OCI-LY1 (cell line): ENCODE results near the gene PDGFRB.

Experiments
- H2AFZ ChIP-seq: fragments of 200-600 bp; sonication (generic), shearing (Covaris generic); 2 replicates; pipeline ENCODE4 v1.6.0; 2014; ENCODE audit warnings: antibody characterized with exemption, mild to moderate bottlenecking, low read length
- H3F3A ChIP-seq: fragments of 200-600 bp; sonication (generic), shearing (Covaris generic); 2 replicates; pipeline ENCODE4 v1.6.0; 2014; ENCODE audit warnings: mild to moderate bottlenecking, antibody characterized with exemption, low read length, moderate library complexity; ENCODE audit not compliant: insufficient read depth
- H3K27ac ChIP-seq: fragments of 200-600 bp; sonication (generic); 2 replicates; pipeline ENCODE4 v1.5.1; 2014; ENCODE audit warnings: low read length, mixed run types, mild to moderate bottlenecking, low read depth; ENCODE audit not compliant: poor library complexity, severe bottlenecking
- H3K27me3 ChIP-seq: fragments of 200-600 bp; sonication (generic); 2 replicates; pipeline ENCODE4 v1.6.0; 2014; ENCODE audit warnings: antibody characterized with exemption, mild to moderate bottlenecking, low read length, moderate library complexity; ENCODE audit not compliant: insufficient read depth
- H3K36me3 ChIP-seq: fragments of 200-600 bp; sonication (generic); 2 replicates; pipeline ENCODE4 v1.6.1; 2014; ENCODE audit warnings: mild to moderate bottlenecking, antibody characterized with exemption, low read length, moderate library complexity, mixed read lengths; ENCODE audit not compliant: insufficient read depth
- H3K4me1 ChIP-seq: fragments of 200-600 bp; sonication (generic); 2 replicates; pipeline ENCODE4 v1.5.1; 2014; ENCODE audit warnings: mild to moderate bottlenecking, low read length, moderate library complexity; ENCODE audit not compliant: insufficient read depth, severe bottlenecking
- H3K4me2 ChIP-seq: fragments of 200-600 bp; sonication (generic), shearing (Covaris generic); 2 replicates; pipeline ENCODE4 v1.6.1; 2014; ENCODE audit warnings: low read length
- H3K4me3 ChIP-seq: fragments of 200-600 bp; sonication (generic); 2 replicates; pipeline ENCODE4 v1.5.1; 2014; ENCODE audit warnings: low read length, low read depth, mild to moderate bottlenecking, mixed read lengths; ENCODE audit not compliant: poor library complexity, severe bottlenecking
- H3K79me2 ChIP-seq: fragments of 200-600 bp; shearing (Covaris generic); 2 replicates; pipeline ENCODE4 v1.6.1; 2016; ENCODE audit warnings: mixed run types, low read length, mixed read lengths; ENCODE audit not compliant: insufficient read depth
- H3K9ac ChIP-seq: fragments of 200-600 bp; sonication (generic), shearing (Covaris generic); 2 replicates; pipeline ENCODE4 v1.6.1; 2014; ENCODE audit warnings: mild to moderate bottlenecking, low read length, mixed read lengths
- H3K9me2 ChIP-seq: fragments of 200-600 bp; sonication (generic), shearing (Covaris generic); 2 replicates; pipeline ENCODE4 v1.6.1; 2014; ENCODE audit warnings: low read depth, mild to moderate bottlenecking, low read length, mixed read lengths
- H3K9me3 ChIP-seq: fragments of 200-600 bp; shearing (Covaris generic); 2 replicates; pipeline ENCODE4 v1.6.1; 2014; ENCODE audit warnings: low read length, mixed read lengths
- H4K20me1 ChIP-seq: fragments of 200-600 bp; sonication (generic), shearing (Covaris generic); 2 replicates; pipeline ENCODE4 v1.6.0; 2016; ENCODE audit warnings: mild to moderate bottlenecking, low read length; ENCODE audit not compliant: insufficient read depth
- EZH2 ChIP-seq: fragments of 200-600 bp; sonication (generic), shearing (Covaris generic); IDR thresholded peaks from 2 replicates; pipeline ENCODE4 v1.8.0; 2017; ENCODE audit warnings: borderline replicate concordance, mixed run types, mild to moderate bottlenecking, antibody characterized with exemption, low read length, moderate library complexity, mixed read lengths
- TF ChIP-seq, protein P1 (sequence below): fragments of 200-600 bp; sonication (generic), shearing (Covaris generic); IDR thresholded peaks from 2 replicates; pipeline ENCODE4 v1.5.1; 2017; ENCODE audit warnings: mild to moderate bottlenecking, antibody characterized with exemption, low read length, moderate library complexity, mixed read lengths

Gene PDGFRB

DNA sequence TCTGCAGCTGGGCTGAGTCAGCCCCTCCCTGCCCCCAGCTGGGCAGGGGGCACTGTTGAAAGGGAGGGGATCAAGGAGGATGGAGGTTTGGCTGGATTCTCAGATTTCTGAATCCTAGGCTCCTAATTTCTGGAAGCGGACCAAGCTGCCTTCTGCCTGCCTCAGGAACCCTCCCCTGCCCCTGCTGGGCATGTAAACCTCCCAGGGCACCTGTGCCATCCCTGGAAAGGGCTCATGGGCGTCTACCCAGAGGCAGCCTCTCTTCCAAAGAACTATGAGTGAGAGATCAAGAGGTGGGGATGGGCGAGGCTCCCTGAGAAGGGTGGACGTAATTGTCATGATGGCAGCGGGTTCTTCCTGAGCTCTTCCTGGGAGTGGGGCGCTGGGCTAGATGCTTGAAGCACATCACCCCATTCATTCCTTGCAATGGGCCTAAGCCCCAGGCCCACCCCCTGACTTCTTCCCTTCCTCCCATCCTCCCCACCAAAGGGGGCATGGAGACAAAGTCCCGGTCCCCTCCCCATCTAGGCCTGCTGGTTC lies 90.9 kb downstream of the PDGFRB start:
- Histone ChIP-seq H3K9me3 (no peaks in the 10 kb centered on the region), H3K4me1 (no peaks in the 10 kb centered on the region), H3K27me3 (peaks cover 9% of the 10 kb centered on the region; the same call in 1 of the 2 replicates), H4K20me1 (no peaks in the 10 kb centered on the region), H3K9ac (no peak overlapping the region), H3K36me3 (no peaks in the 10 kb centered on the region), H3K4me2 (no peak overlapping the region), H2AFZ (no peak overlapping the region), H3F3A (no peaks in the 10 kb centered on the region), H3K79me2 (no peaks in the 10 kb centered on the region), H3K9me2 (no peaks in the 10 kb centered on the region), H3K4me3 (no peak overlapping the region), H3K27ac (no peak overlapping the region)
- no peak for TF ChIP-seq EZH2
- TF ChIP-seq, protein P1, sequence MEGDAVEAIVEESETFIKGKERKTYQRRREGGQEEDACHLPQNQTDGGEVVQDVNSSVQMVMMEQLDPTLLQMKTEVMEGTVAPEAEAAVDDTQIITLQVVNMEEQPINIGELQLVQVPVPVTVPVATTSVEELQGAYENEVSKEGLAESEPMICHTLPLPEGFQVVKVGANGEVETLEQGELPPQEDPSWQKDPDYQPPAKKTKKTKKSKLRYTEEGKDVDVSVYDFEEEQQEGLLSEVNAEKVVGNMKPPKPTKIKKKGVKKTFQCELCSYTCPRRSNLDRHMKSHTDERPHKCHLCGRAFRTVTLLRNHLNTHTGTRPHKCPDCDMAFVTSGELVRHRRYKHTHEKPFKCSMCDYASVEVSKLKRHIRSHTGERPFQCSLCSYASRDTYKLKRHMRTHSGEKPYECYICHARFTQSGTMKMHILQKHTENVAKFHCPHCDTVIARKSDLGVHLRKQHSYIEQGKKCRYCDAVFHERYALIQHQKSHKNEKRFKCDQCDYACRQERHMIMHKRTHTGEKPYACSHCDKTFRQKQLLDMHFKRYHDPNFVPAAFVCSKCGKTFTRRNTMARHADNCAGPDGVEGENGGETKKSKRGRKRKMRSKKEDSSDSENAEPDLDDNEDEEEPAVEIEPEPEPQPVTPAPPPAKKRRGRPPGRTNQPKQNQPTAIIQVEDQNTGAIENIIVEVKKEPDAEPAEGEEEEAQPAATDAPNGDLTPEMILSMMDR: no peak
